Memory B cell (primary cell): Measurements from ENCODE around the gene EXOC2.

Experiments used
- ATAC-seq: fragments of 150-1000 bp; cut with Tn5 transposase; 2 replicates; pipeline ENCODE4 v1.10.0; 2021; ENCODE audit warnings: low read depth, mild to moderate bottlenecking, moderate library complexity
- DNase-seq, 2 donors: peaks; one replicate each; pipeline ENCODE4 v3.0.0; 2022; ENCODE audit warnings: low spot score in 2 of 2
- H3K27ac Mint-ChIP-seq: one replicate; pipeline ENCODE4 v1.8.0; 2022; ENCODE audit warnings: mild to moderate bottlenecking, moderate library complexity, mixed read lengths
- H3K27me3 Mint-ChIP-seq: one replicate; pipeline ENCODE4 v1.8.0; 2022; ENCODE audit warnings: mixed read lengths
- H3K36me3 Mint-ChIP-seq: one replicate; pipeline ENCODE4 v1.8.0; 2022; ENCODE audit warnings: mild to moderate bottlenecking, mixed read lengths
- H3K4me1 Mint-ChIP-seq: one replicate; pipeline ENCODE4 v1.8.0; 2022; ENCODE audit warnings: mixed read lengths
- H3K4me3 Mint-ChIP-seq: one replicate; pipeline ENCODE4 v1.8.0; 2022; ENCODE audit warnings: mild to moderate bottlenecking, moderate library complexity, mixed read lengths
- H3K9me3 Mint-ChIP-seq: one replicate; pipeline ENCODE4 v1.8.0; 2022; ENCODE audit warnings: mixed read lengths

EXOC2 gene

DNA sequence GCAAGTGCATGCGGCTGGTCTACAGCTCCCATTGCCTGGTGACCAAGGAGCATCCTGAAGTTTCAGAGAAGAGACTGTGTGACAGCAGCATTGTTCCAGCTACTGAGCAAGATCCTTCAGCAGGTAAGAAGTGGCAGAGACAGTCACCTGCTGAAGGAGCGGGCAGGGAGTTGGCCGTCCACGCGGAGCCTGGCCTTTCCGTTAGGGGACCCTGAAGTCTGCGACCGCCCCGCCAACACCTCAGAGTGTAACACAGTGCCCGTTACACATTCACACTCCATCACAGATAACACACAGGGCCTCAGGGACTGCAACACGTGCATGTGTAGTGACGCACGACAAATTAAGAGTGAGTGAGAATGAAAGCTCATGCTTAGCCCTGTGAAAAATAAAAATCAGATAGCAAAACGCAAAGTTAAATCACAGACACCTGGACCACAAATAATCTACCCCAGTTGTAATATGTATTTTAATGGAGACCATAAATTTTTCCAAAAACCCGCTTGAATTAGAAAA is 207.2 kb downstream of the EXOC2 start:
- H3K27me3 Mint-ChIP-seq: no peaks in the 10 kb centered on the region
- DNase-seq: no peak
- H3K4me1 Mint-ChIP-seq: peaks cover 26% of the 10 kb centered on the region
- no peak overlapping the region for H3K27ac Mint-ChIP-seq
- no peak overlapping the region for H3K4me3 Mint-ChIP-seq
- H3K36me3 Mint-ChIP-seq: peaks cover 7% of the 10 kb centered on the region
- H3K9me3 Mint-ChIP-seq: no peaks in the 10 kb centered on the region
- no peak for ATAC-seq

DNA sequence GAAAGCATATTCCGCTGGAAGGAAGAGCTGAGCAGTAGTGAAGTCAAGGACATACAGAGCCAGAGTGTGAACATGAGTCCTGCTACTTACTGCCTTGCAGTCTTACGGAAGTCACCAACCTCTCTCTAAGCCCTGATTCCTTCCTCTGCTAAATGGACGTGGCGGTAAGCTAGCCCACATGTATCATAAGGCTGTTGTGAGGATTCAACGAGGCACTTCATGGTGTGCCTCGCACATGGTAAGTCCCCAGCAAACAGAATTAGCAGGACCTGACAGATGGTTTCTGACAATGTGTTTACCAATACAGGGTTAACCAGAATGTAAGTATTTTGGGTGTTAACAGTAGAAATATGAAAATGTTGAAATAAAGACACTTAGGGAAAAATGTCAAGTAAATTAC is 208.2 kb downstream of the EXOC2 start:
- DNase-seq (no peak), ATAC-seq (no peak)
- no peak overlapping the region for H3K27ac Mint-ChIP-seq

DNA sequence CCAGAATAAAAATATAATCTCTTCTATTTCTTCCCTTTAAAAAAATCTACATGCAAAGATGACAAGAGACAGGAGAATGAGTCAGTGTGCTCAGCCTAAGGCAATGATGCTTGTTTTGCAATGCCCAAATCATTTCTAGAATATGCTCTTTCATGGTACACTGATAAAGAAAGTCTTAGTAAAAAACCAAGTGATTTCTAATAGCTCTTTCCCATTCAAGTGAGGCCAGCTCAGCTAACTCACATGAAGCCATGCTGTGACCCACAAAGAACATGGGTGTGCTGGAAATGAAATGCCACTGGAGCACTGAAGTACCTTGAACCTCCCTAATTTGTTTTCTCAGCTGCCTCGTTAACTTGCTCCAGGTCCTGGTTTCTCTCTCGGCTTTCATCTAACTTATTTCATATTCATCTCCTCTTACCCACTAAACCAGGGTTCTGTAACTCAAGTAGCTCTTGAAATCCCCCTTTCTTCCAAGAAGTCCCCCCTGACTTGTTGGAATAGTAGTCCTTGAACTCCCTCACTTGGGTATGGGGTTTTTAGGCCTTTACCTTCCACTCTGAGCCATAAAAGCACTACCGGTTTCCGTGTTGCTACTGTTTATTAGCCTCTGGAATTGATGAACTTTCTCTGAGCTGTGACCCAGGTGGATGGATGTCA is 208.7 kb downstream of the EXOC2 start:
- Mint-ChIP-seq H3K27ac (no peak overlapping the region), H3K4me1 (peaks cover 16% of the 10 kb centered on the region), H3K4me3 (no peak overlapping the region), H3K9me3 (no peaks in the 10 kb centered on the region), H3K36me3 (peaks cover 7% of the 10 kb centered on the region), H3K27me3 (no peaks in the 10 kb centered on the region)
- no peak for DNase-seq
- no peak for ATAC-seq

More for the DNA sequence above, 208.2 kb downstream of the EXOC2 start:
- Mint-ChIP-seq H3K9me3 (no peaks in the 10 kb centered on the region), H3K36me3 (peaks cover 7% of the 10 kb centered on the region), H3K27me3 (no peaks in the 10 kb centered on the region), H3K4me1 (peaks cover 20% of the 10 kb centered on the region), H3K4me3 (no peak overlapping the region)

- DNase-seq (no peak), ATAC-seq (no peak)
- Mint-ChIP-seq H3K4me1 (peaks cover 29% of the 10 kb centered on the region), H3K27me3 (no peaks in the 10 kb centered on the region), H3K4me3 (no peak overlapping the region), H3K9me3 (no peaks in the 10 kb centered on the region), H3K27ac (peak overlapping the region; percentile 0), H3K36me3 (no peaks in the 10 kb centered on the region)
Observed at GRCh38 chr6:475314-475713, 217.6 kb downstream of the EXOC2 start.

- H3K36me3 Mint-ChIP-seq: no peaks in the 10 kb centered on the region
- H3K27ac Mint-ChIP-seq: no peak overlapping the region
- DNase-seq (peak; percentile 41 to 48), ATAC-seq (peak; percentile 84)
- peak overlapping the region; percentile 61 for H3K4me3 Mint-ChIP-seq
- H3K4me1 Mint-ChIP-seq: peaks cover 33% of the 10 kb centered on the region
- no peaks in the 10 kb centered on the region for H3K9me3 Mint-ChIP-seq
- H3K27me3 Mint-ChIP-seq: peaks cover under 1% of the 10 kb centered on the region
Observed at GRCh38 chr6:474453-475185, 218.3 kb downstream of the EXOC2 start.

- Mint-ChIP-seq H3K27me3 (peaks cover 3% of the 10 kb centered on the region), H3K9me3 (no peaks in the 10 kb centered on the region)
Observed at GRCh38 chr6:473768-474452, 219.0 kb downstream of the EXOC2 start.

DNA sequence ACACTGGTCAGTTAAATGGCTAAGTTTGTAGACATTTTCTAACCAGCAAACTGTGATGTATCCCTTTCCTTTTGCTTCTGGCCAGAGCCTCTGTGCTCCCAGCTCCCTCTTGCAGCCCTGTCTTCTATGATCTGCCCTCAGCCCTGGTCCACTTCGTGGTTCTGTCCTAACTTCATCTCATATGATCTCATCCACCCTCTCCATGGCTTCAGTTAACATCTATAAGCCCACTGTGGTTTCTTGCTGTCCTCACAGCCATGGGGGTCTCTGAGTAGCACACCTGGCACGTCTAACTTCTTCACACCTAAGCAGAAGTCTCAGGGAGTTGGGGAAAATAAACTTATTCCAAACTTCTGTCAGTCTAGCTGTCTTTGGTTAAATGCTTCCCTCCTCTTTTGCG is 219.6 kb downstream of the EXOC2 start:
- H3K27me3 Mint-ChIP-seq: peaks cover 4% of the 10 kb centered on the region
- peaks cover 38% of the 10 kb centered on the region for H3K4me1 Mint-ChIP-seq
- DNase-seq: no peak
- H3K4me3 Mint-ChIP-seq: no peak overlapping the region
- no peak for ATAC-seq
- no peaks in the 10 kb centered on the region for H3K9me3 Mint-ChIP-seq
- no peaks in the 10 kb centered on the region for H3K36me3 Mint-ChIP-seq
- no peak overlapping the region for H3K27ac Mint-ChIP-seq

More at GRCh38 chr6:473768-474452, 219.0 kb downstream of the EXOC2 start:
- no peak for DNase-seq
- Mint-ChIP-seq H3K4me1 (peaks cover 37% of the 10 kb centered on the region), H3K27ac (no peak overlapping the region), H3K36me3 (no peaks in the 10 kb centered on the region), H3K4me3 (peak overlapping the region; percentile 61)
- ATAC-seq: no peak

DNA sequence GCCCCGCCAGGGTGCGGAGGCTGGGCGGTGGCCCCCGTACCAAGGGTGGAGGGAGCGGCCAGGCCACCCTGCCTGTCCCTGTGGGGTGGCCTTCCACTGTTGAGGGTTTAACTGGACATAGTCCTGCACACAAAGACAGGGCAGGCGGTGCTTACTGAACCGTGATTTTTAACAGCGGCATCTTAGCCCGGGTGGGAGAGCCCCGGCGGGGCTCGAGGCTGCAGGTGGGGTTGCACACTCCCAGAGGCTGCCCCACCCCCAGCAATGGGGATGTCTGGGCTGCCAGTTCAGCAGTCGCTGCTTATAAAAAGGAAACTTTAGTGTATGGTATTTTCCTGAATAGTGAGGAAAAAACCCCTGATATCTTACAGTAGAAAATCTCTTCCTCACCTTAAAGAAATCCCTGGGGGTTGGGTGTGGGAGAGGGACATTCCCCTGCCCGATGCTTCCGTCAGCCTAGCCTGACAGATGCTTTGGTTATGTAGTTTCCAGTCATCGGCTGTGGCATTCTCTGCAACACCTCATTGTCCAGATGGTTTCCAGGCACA is 222.0 kb downstream of the EXOC2 start:
- H3K4me1 Mint-ChIP-seq: peaks cover 36% of the 10 kb centered on the region
- H3K27ac Mint-ChIP-seq: peak overlapping the region; percentile 0

DNA sequence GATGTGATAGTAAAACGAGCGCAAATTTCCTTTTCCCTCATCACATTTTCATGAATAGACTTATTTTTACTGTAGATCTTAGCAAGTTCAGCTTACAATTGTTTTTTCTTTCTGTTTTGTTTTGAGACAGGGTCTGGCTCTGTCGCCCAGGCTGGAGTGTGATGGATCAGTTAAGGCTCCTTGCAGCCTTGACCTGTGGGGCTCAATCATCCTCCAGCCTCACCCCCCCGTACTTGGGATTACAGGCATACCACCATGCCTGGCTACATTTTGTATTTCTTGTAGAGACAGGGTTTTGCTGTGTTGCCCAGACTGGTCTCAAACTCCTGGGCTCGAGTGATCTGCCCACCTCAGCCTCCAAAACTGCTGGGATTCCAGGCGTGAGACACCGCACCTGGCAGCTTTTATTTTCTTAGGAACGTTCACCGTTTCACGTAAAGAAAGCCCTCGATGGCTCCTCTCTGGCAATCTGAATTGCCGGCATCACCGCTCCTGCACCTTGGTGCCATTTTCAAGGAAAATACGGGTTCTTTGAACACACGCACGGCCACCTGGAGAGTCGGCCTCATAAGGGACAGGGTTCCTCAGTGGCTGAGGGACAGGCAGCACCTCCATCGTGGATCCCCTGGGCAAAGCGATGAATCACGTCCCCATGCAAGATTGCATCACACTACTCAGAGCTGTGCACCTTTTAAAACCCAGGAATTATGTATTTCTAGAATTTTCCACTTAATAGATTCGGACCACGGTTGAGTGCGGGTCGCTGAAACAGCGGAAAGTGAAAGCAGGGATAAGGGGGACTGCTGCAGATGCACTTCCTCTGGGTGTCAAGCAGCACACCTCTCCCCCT is 222.7 kb downstream of the EXOC2 start:
- ATAC-seq: peak; percentile 12
- no peaks in the 10 kb centered on the region for H3K36me3 Mint-ChIP-seq
- peak overlapping the region; percentile 62 for H3K27ac Mint-ChIP-seq
- peaks cover 36% of the 10 kb centered on the region for H3K4me1 Mint-ChIP-seq
- peak overlapping the region; percentile 58 for H3K4me3 Mint-ChIP-seq
- H3K9me3 Mint-ChIP-seq: no peaks in the 10 kb centered on the region
- peaks cover 11% of the 10 kb centered on the region for H3K27me3 Mint-ChIP-seq
- no peak for DNase-seq

More for the DNA sequence above, 222.0 kb downstream of the EXOC2 start:
- peak overlapping the region; percentile 58 for H3K4me3 Mint-ChIP-seq
- H3K9me3 Mint-ChIP-seq: no peaks in the 10 kb centered on the region
- H3K27me3 Mint-ChIP-seq: peaks cover 7% of the 10 kb centered on the region
- peak; percentile 65 for ATAC-seq
- peak; percentile 21 to 49 for DNase-seq
- no peaks in the 10 kb centered on the region for H3K36me3 Mint-ChIP-seq

- H3K9me3 Mint-ChIP-seq: no peaks in the 10 kb centered on the region
- no peaks in the 10 kb centered on the region for H3K36me3 Mint-ChIP-seq
- no peak overlapping the region for H3K4me3 Mint-ChIP-seq
- DNase-seq (no peak), ATAC-seq (no peak)
- no peak overlapping the region for H3K27ac Mint-ChIP-seq
- peaks cover 15% of the 10 kb centered on the region for H3K27me3 Mint-ChIP-seq
- H3K4me1 Mint-ChIP-seq: peaks cover 20% of the 10 kb centered on the region
Observed at GRCh38 chr6:467671-468082, 225.3 kb downstream of the EXOC2 start.

- Mint-ChIP-seq H3K27me3 (peaks cover 16% of the 10 kb centered on the region), H3K4me3 (no peak overlapping the region), H3K9me3 (no peaks in the 10 kb centered on the region), H3K36me3 (no peaks in the 10 kb centered on the region), H3K27ac (no peak overlapping the region), H3K4me1 (peaks cover 20% of the 10 kb centered on the region)
- ATAC-seq (no peak), DNase-seq (no peak)
Observed at GRCh38 chr6:467111-467510, 225.8 kb downstream of the EXOC2 start.

DNA sequence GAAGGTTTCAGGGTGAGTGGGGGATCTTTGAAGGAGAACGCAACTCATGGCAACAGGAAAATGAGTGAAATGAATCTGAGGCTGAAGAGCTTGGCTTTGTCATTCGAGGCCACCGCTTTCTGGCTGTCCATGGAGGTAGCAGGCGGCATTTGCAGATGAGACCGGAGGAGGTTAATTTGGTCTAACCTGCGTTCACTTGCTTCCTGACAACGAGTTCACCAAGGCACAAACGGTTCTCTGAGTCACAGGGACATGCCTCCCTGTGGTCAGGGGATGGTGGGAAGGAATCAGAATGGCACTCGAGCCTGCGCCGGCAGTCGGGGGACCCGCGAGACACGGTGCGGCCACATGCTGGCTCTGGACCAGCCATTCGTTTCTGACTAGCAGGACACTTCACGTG is 226.4 kb downstream of the EXOC2 start:
- no peaks in the 10 kb centered on the region for H3K9me3 Mint-ChIP-seq
- ATAC-seq (no peak), DNase-seq (no peak)
- H3K27ac Mint-ChIP-seq: no peak overlapping the region
- peaks cover 20% of the 10 kb centered on the region for H3K4me1 Mint-ChIP-seq
- no peaks in the 10 kb centered on the region for H3K36me3 Mint-ChIP-seq
- H3K4me3 Mint-ChIP-seq: no peak overlapping the region
- H3K27me3 Mint-ChIP-seq: peaks cover 16% of the 10 kb centered on the region
